Gastrocnemius medialis (tissue), 4 donors: ENCODE measurements around the gene SLC38A2. TPM values are rescaled to one million over a fixed set of nuclear protein-coding genes. Genes with fewer than 3 reads are reported as not detected.

Experiments
- ATAC-seq, 2 donors: fragments of 150-250 bp; one replicate each; pipeline ENCODE4 v1.9.1; 2016
- DNase-seq, 2 donors: peaks; one replicate each; pipeline ENCODE4 v3.0.0-alpha.2; 2019
- H3K27ac ChIP-seq, 4 donors: fragments of 200-600 bp; sonication (generic); 1 replicate in 1 of 4; 2 replicates in 3 of 4; pipeline ENCODE4 v1.5.1; 2016 to 2018; ENCODE audit warnings: mild to moderate bottlenecking in 2 of 4, moderate library complexity in 1 of 4
- H3K27me3 ChIP-seq, 3 donors: fragments of 200-600 bp; sonication (generic) in 2 of 3; 1 replicate in 1 of 3; 2 replicates in 2 of 3; pipeline versions ENCODE4 v1.5.1 to v1.6.0; 2016 to 2019; ENCODE audit warnings: mild to moderate bottlenecking in 1 of 3, moderate library complexity in 1 of 3
- H3K36me3 ChIP-seq, 2 donors: fragments of 200-600 bp; sonication (generic) in 1 of 2; one replicate each; pipeline ENCODE4 v1.5.1; 2017 to 2018
- H3K4me1 ChIP-seq, 2 donors: fragments of 200-600 bp; sonication (generic) in 1 of 2; one replicate each; pipeline ENCODE4 v1.5.1; 2016 to 2017; ENCODE audit warnings: mild to moderate bottlenecking in 2 of 2
- H3K4me3 ChIP-seq, 4 donors: fragments of 200-600 bp; sonication (generic) in 3 of 4; 1 replicate in 1 of 4; 2 replicates in 3 of 4; pipeline ENCODE4 v1.5.1; 2016 to 2019; ENCODE audit warnings: mild to moderate bottlenecking in 2 of 4
- H3K9me3 ChIP-seq, 3 donors: fragments of 200-600 bp; sonication (generic) in 2 of 3; 1 replicate in 1 of 3; 2 replicates in 2 of 3; pipeline ENCODE4 v1.5.1; 2016 to 2019
- POLR2A ChIP-seq, 2 donors: fragments of 450-650 bp; IDR thresholded peaks; one replicate each; pipeline ENCODE4 v1.6.1; 2017; ENCODE audit warnings: antibody characterized with exemption in 2 of 2, mild to moderate bottlenecking in 2 of 2, moderate library complexity in 2 of 2
- in situ Hi-C, 4 donors: fragments of 200-750 bp; cut with MboI; loops; one replicate each; pipeline versions ENCODE4 v1.15.0 to v1.8.0; 2017; ENCODE audit warnings: low sequenced_read_pairs in 4 of 4
- intact Hi-C: fragments of 100-400 bp; cut with DNase I; formaldehyde crosslinking; loops from one replicate; pipeline ENCODE4 v1.15.1; 2023; ENCODE audit warnings: low total_unique reads
- total RNA-seq, 4 donors: library from RNA; depleted of rRNA; stranded (reverse); fragments of >200 nt; gene quantifications; one replicate each; pipeline versions ENCODE4 v1.1.0 to v1.2.3, GENCODE V29; 2016
- TF ChIP-seq, protein P1 (sequence below), 5 experiments: fragments of 450-650 bp in 3 of 5; fragments of 200-600 bp in 2 of 5; sonication (generic) in 2 of 5; IDR thresholded peaks in 4 of 5; conservative IDR thresholded peaks in 1 of 5; 1 replicate in 4 of 5; 2 replicates in 1 of 5; pipeline ENCODE4 v1.5.1; 2016 to 2019; ENCODE audit warnings: antibody characterized with exemption in 5 of 5, mild to moderate bottlenecking in 3 of 5, moderate library complexity in 3 of 5

SLC38A2 gene
- total RNA-seq, 4 donors from 2014 or later = 260 to 853 (median 400) TPM

GRCh38 chr12:46370792-46371717 is 1.5 kb downstream of the SLC38A2 start:
- peaks cover 5 to 55% of the 10 kb centered on the region in 2 donors for H3K36me3 ChIP-seq
- TF ChIP-seq POLR2A (IDR thresholded peaks at IDR 0.05) = peak; percentile 80 to 94
- TF ChIP-seq, protein P1, sequence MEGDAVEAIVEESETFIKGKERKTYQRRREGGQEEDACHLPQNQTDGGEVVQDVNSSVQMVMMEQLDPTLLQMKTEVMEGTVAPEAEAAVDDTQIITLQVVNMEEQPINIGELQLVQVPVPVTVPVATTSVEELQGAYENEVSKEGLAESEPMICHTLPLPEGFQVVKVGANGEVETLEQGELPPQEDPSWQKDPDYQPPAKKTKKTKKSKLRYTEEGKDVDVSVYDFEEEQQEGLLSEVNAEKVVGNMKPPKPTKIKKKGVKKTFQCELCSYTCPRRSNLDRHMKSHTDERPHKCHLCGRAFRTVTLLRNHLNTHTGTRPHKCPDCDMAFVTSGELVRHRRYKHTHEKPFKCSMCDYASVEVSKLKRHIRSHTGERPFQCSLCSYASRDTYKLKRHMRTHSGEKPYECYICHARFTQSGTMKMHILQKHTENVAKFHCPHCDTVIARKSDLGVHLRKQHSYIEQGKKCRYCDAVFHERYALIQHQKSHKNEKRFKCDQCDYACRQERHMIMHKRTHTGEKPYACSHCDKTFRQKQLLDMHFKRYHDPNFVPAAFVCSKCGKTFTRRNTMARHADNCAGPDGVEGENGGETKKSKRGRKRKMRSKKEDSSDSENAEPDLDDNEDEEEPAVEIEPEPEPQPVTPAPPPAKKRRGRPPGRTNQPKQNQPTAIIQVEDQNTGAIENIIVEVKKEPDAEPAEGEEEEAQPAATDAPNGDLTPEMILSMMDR (IDR thresholded peaks at IDR 0.05 in 4 of 5, conservative IDR thresholded peaks at IDR 0.05 in 1 of 5) = peak in 3 of 5 experiments; percentile 4 to 77 (median 52)
- in situ Hi-C loops = loop anchor here in 2 of 4 donors (25.0 kb wide), 2 partner anchors 291 to 384 kb away; partner anchors contain the start of gene SCAF11 (in 1 of the 2)

DNA sequence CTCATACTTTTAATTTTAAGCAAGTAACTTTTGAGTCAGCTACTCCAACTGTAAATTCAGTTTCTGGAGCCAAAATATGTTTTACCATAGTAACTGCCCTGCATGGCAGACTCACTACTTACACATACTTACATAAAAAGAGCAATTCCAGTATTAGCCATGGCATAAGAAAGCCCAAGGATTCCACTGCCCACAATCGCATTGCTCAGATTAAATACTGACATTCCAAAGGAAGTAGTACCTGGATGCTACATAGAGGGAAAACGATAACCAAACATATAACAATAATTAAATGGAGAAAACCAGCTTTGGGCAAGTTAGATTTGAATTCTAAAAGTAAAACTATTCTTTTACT is 2.2 kb downstream of the SLC38A2 start:
- no peak for TF ChIP-seq POLR2A (IDR thresholded peaks at IDR 0.05)
- TF ChIP-seq, protein P1 (IDR thresholded peaks at IDR 0.05 in 4 of 5, conservative IDR thresholded peaks at IDR 0.05 in 1 of 5) = no peak
- ATAC-seq (no peak), DNase-seq (no peak)
- H3K27ac ChIP-seq = peak overlapping the region; percentile 93 to 97 (median 95)
- peaks cover 61 to 65% of the 10 kb centered on the region in 2 donors for H3K4me1 ChIP-seq
- in situ Hi-C loops = loop anchor here in 2 of 4 donors (25.0 kb wide), 2 partner anchors 292 to 383 kb away; partner anchors contain the start of gene SCAF11 (in 1 of the 2)
- intact Hi-C loops = loop anchor here (2.0 to 5.0 kb wide), 7 partner anchors 103 to 592 kb away; partner anchors contain the start of genes SCAF11 and SLC38A1
- peaks cover 5 to 62% of the 10 kb centered on the region in 2 donors for H3K36me3 ChIP-seq
- H3K9me3 ChIP-seq = no peaks in the 10 kb centered on the region
- peak overlapping the region; percentile 68 to 87 (median 80) for H3K4me3 ChIP-seq
- no peaks in the 10 kb centered on the region for H3K27me3 ChIP-seq

More at GRCh38 chr12:46370792-46371717, 1.5 kb downstream of the SLC38A2 start:
- Histone ChIP-seq H3K27ac (peak overlapping the region; percentile 93 to 97 (median 95)), H3K27me3 (no peaks in the 10 kb centered on the region), H3K4me3 (peak overlapping the region; percentile 68 to 87 (median 80)), H3K9me3 (no peaks in the 10 kb centered on the region), H3K4me1 (peaks cover 54 to 58% of the 10 kb centered on the region in 2 donors)
- intact Hi-C loops = loop anchor here (2.0 to 5.0 kb wide), 7 partner anchors 104 to 591 kb away; partner anchors contain the start of genes SCAF11 and SLC38A1
- peak; percentile 78 to 90 for DNase-seq
- peak; percentile 55 to 60 for ATAC-seq

GRCh38 chr12:46369474-46370379 is 2.8 kb downstream of the SLC38A2 start:
- Histone ChIP-seq H3K4me1 (peaks cover 67 to 72% of the 10 kb centered on the region in 2 donors), H3K36me3 (peaks cover 5 to 69% of the 10 kb centered on the region in 2 donors), H3K27me3 (no peaks in the 10 kb centered on the region), H3K27ac (peak overlapping the region; percentile 93 to 97 (median 95)), H3K4me3 (peak overlapping the region; percentile 68 to 87 (median 80)), H3K9me3 (no peaks in the 10 kb centered on the region)
- TF ChIP-seq, protein P1 (IDR thresholded peaks at IDR 0.05 in 4 of 5, conservative IDR thresholded peaks at IDR 0.05 in 1 of 5) = no peak
- no peak for TF ChIP-seq POLR2A (IDR thresholded peaks at IDR 0.05)
- DNase-seq = no peak
- in situ Hi-C loops = loop anchor here in 3 of 4 donors (10.0 to 25.0 kb wide), 3 partner anchors 293 to 382 kb away; partner anchors contain the start of gene SCAF11 (in 1 of the 3)
- ATAC-seq = no peak
- intact Hi-C loops = loop anchor here (2.0 to 5.0 kb wide), 8 partner anchors 102 to 593 kb away; partner anchors contain the start of genes SCAF11 and SLC38A1

GRCh38 chr12:46369095-46369473 is 3.5 kb downstream of the SLC38A2 start:
- Histone ChIP-seq H3K4me3 (peak overlapping the region; percentile 68 to 87 (median 80)), H3K36me3 (peaks cover 5 to 75% of the 10 kb centered on the region in 2 donors), H3K4me1 (peaks cover 73% of the 10 kb centered on the region in 2 donors), H3K27ac (peak overlapping the region; percentile 93 to 97 (median 95)), H3K27me3 (no peaks in the 10 kb centered on the region), H3K9me3 (no peaks in the 10 kb centered on the region)
- DNase-seq (no peak), ATAC-seq (no peak)
- TF ChIP-seq POLR2A (IDR thresholded peaks at IDR 0.05) = no peak
- TF ChIP-seq, protein P1 (IDR thresholded peaks at IDR 0.05 in 4 of 5, conservative IDR thresholded peaks at IDR 0.05 in 1 of 5) = no peak
- in situ Hi-C loops = loop anchor here in 3 of 4 donors (10.0 to 25.0 kb wide), 3 partner anchors 293 to 382 kb away; partner anchors contain the start of gene SCAF11 (in 1 of the 3)
- intact Hi-C loops = loop anchor here (5.0 kb wide), 1 partner anchor 248 kb away; no protein-coding TSS in a partner anchor
